Measurements from ENCODE around the gene CDHR4. TPM values are rescaled to one million over a fixed set of nuclear protein-coding genes. Genes with fewer than 3 reads are reported as not detected.

The CDHR4 gene
- total and polyA plus RNA-seq, 11 donors, result not detected

- peak overlapping the region in 4 of 12 donors; percentile 86 to 94 (median 94) for H3K27ac ChIP-seq
- peaks cover 0 to 19% (median 7%) of the 10 kb centered on the region in 9 donors for H3K36me3 ChIP-seq
- ATAC-seq (no peak), DNase-seq (no peak)
- H3K4me3 ChIP-seq, result no peak overlapping the region
- H3K4me1 ChIP-seq, result peaks cover 0 to 36% (median 24%) of the 10 kb centered on the region in 12 donors
- no peaks in the 10 kb centered on the region for H3K9me3 ChIP-seq
- no peaks in the 10 kb centered on the region for H3K27me3 ChIP-seq
- TF ChIP-seq CTCF (IDR thresholded peaks at IDR 0.05), result no peak
- intact Hi-C loops (cut with DNase I), result loop anchor here in 2 of 10 donors (5.0 kb wide), 1 partner anchor 66 kb away; the partner anchor contains the start of gene GMPPB (in 2 of the 2)
- 93 to 100% (median 98%) methylated on average over 2 of the region's 2 CpGs for WGBS, 4 donors
Measured at GRCh38 chr3:49788056-49788455, 11.6 kb downstream of the CDHR4 start.

GRCh38 chr3:49787536-49787935 lies 12.1 kb downstream of the CDHR4 start:
- H3K27me3 ChIP-seq, result no peaks in the 10 kb centered on the region
- no peaks in the 10 kb centered on the region for H3K9me3 ChIP-seq
- DNase-seq (no peak), ATAC-seq (no peak)
- intact Hi-C loops (cut with DNase I), result loop anchor here in 2 of 10 donors (5.0 kb wide), 1 partner anchor 65 kb away; the partner anchor contains the start of gene GMPPB (in 2 of the 2)
- peaks cover 0 to 36% (median 24%) of the 10 kb centered on the region in 12 donors for H3K4me1 ChIP-seq
- no peak overlapping the region for H3K4me3 ChIP-seq
- H3K27ac ChIP-seq, result peak overlapping the region in 11 of 12 donors; percentile 85 to 99 (median 94)
- WGBS, 4 donors, result 75 to 80% (median 78%) methylated on average over 5 of the region's 5 CpGs
- H3K36me3 ChIP-seq, result peaks cover 0 to 21% (median 7%) of the 10 kb centered on the region in 9 donors
- TF ChIP-seq CTCF (IDR thresholded peaks at IDR 0.05) (no peak), POLR2A (IDR thresholded peaks at IDR 0.05) (no peak)

- intact Hi-C loops (cut with DNase I), result loop anchor here in 2 of 10 donors (5.0 kb wide), 1 partner anchor 65 kb away; the partner anchor contains the start of gene GMPPB (in 2 of the 2)
- H3K4me1 ChIP-seq, result peaks cover 0 to 36% (median 26%) of the 10 kb centered on the region in 12 donors
- H3K4me3 ChIP-seq, result peak overlapping the region in 10 of 12 donors; percentile 73 to 98 (median 94)
- 60 to 73% (median 68%) methylated on average over 3 of the region's 3 CpGs for WGBS, 4 donors
- no peak for DNase-seq
- no peak for ATAC-seq
- TF ChIP-seq POLR2A (IDR thresholded peaks at IDR 0.05) (no peak), CTCF (IDR thresholded peaks at IDR 0.05) (no peak)
- no peaks in the 10 kb centered on the region for H3K27me3 ChIP-seq
- no peaks in the 10 kb centered on the region for H3K9me3 ChIP-seq
- peak overlapping the region; percentile 79 to 99 (median 94) for H3K27ac ChIP-seq
- H3K36me3 ChIP-seq, result peaks cover 0 to 26% (median 7%) of the 10 kb centered on the region in 9 donors
Measured at GRCh38 chr3:49787182-49787464, 12.6 kb downstream of the CDHR4 start.

- 5% methylated on average over 43 to 55 of the region's 55 CpGs for WGBS, 4 donors
- peak in 1 of 2 donors; percentile 85 for TF ChIP-seq POLR2A (IDR thresholded peaks at IDR 0.05)
- TF ChIP-seq CTCF (IDR thresholded peaks at IDR 0.05), result peak in 2 of 12 donors; percentile 1 to 3
- H3K4me1 ChIP-seq, result peaks cover 0 to 40% (median 29%) of the 10 kb centered on the region in 12 donors
Measured at GRCh38 chr3:49786357-49787181, 13.1 kb downstream of the CDHR4 start, which contains the start of gene IP6K1. Gene IP6K1 (minus strand): TSS chr3:49786542. CDS start chr3:49748040, 38,502 bp downstream.

More at GRCh38 chr3:49786357-49787181, 13.1 kb downstream of the CDHR4 start, which contains the start of gene IP6K1:
- Histone ChIP-seq H3K27me3 (no peaks in the 10 kb centered on the region), H3K4me3 (peak within 1 kb of the TSS; percentile 73 to 98 (median 92)), H3K9me3 (no peaks in the 10 kb centered on the region), H3K27ac (peak within 1 kb of the TSS; percentile 85 to 99 (median 94)), H3K36me3 (peaks cover 0 to 29% (median 11%) of the 10 kb centered on the region in 9 donors)
- peak; percentile 100 for ATAC-seq
- intact Hi-C loops (cut with DNase I), result loop anchor here in 2 of 10 donors (5.0 kb wide), 1 partner anchor 64 kb away; the partner anchor contains the start of gene GMPPB (in 2 of the 2)
- peak; percentile 100 for DNase-seq

Data from heart left ventricle (tissue), 16 donors.